HCT116 (cell line): ENCODE measurements around the gene TTC17. TPM values are rescaled to one million over a fixed set of nuclear protein-coding genes. Genes with fewer than 3 reads are reported as not detected.

Experiments used
- ATAC-seq: fragments of 200-7000 bp; cut with Tn5 transposase; 2 replicates; pipeline ENCODE4 v1.9.1; 2020; ENCODE audit warnings: mild to moderate bottlenecking, moderate library complexity
- BruUV-seq: library from RNA; stranded (reverse); fragments of 400-500 nt; replicated peaks from 2 replicates; lab custom pipeline; 2021; lab: Mats Ljungman, UMichigan
- CTCF ChIA-PET: fragments of 300-600 bp; sonication (Branson Sonifier 250); formaldehyde crosslinking; loops from one replicate; lab custom pipeline; 2021; ENCODE audit warnings: antibody characterized with exemption; lab: Charles Lee
- POLR2A ChIA-PET: fragments of 300-600, 350-600 bp; sonication (Branson Sonifier 250); formaldehyde crosslinking; loops from one replicate; lab custom pipeline; 2021; ENCODE audit warnings: antibody characterized with exemption; lab: Charles Lee
- RAD21 ChIA-PET, 2 experiments: fragments of 300-600 bp; sonication (Branson Sonifier 250); formaldehyde crosslinking; loops; one replicate each; lab custom pipeline; 2023; ENCODE audit warnings: low total read pairs in 2 of 2; ENCODE audit not compliant: uncharacterized antibody in 2 of 2, unreplicated experiment in 2 of 2, low non-redundant PET in 1 of 2; lab: Charles Lee
- DNase-seq: peaks from one replicate; pipeline ENCODE4 v3.0.0-alpha.2; 2010; ENCODE audit warnings: low read depth, low spot score
- H2AFZ ChIP-seq: fragments of 200-600 bp; shearing (Covaris generic), sonication (generic); 2 replicates; pipeline ENCODE4 v1.6.1; 2017; ENCODE audit warnings: low read depth, mixed run types, mixed read lengths, antibody characterized with exemption, low read length; ENCODE audit not compliant: poor library complexity, severe bottlenecking
- H3K27ac ChIP-seq: 2 replicates; pipeline ENCODE4 v1.5.1; 2012; ENCODE audit warnings: low read depth, low read length
- H3K27me3 ChIP-seq: fragments of 200-600 bp; sonication (generic); 2 replicates; pipeline ENCODE4 v1.6.1; 2016; ENCODE audit warnings: mixed run types, low read length, mixed read lengths; ENCODE audit not compliant: insufficient read depth
- H3K36me3 ChIP-seq, 2 experiments: fragments of 200-500 bp in 1 of 2; fragments of 200-600 bp in 1 of 2; sonication (Bioruptor generic) in 1 of 2; sonication (generic) in 1 of 2; 2 replicates each; pipeline versions ENCODE4 v1.5.1 to v1.6.1; 2014 to 2016; ENCODE audit warnings: low read length in 2 of 2, inconsistent platforms in 1 of 2, mixed read lengths in 1 of 2, mixed run types in 1 of 2; ENCODE audit not compliant: insufficient read depth in 2 of 2, control insufficient read depth in 1 of 2
- H3K4me1 ChIP-seq, 2 experiments: fragments of 200-600 bp in 1 of 2; sonication (generic) in 1 of 2; 2 replicates each; pipeline versions ENCODE4 v1.5.1 to v1.6.1; 2012 to 2017; ENCODE audit warnings: low read length in 2 of 2, inconsistent platforms in 1 of 2, mild to moderate bottlenecking in 1 of 2, mixed read lengths in 1 of 2, mixed run types in 1 of 2, moderate library complexity in 1 of 2; ENCODE audit not compliant: insufficient read depth in 2 of 2, control insufficient read depth in 1 of 2
- H3K4me2 ChIP-seq: fragments of 200-600 bp; sonication (generic); 2 replicates; pipeline ENCODE4 v1.6.1; 2017; ENCODE audit warnings: mixed run types, low read length, mixed read lengths
- H3K4me3 ChIP-seq, 2 experiments: fragments of 200-600 bp in 1 of 2; sonication (generic) in 1 of 2; replicated peaks in 1 of 2; 2 replicates each; pipeline ENCODE4 v1.5.1; 2011 to 2016; ENCODE audit warnings: low read length in 2 of 2, control low read depth in 1 of 2, low read depth in 1 of 2, mild to moderate bottlenecking in 1 of 2, mixed read lengths in 1 of 2, mixed run types in 1 of 2
- H3K79me2 ChIP-seq: fragments of 200-600 bp; sonication (generic); 2 replicates; pipeline ENCODE4 v1.6.1; 2017; ENCODE audit warnings: mild to moderate bottlenecking, mixed run types, low read length, moderate library complexity, mixed read lengths; ENCODE audit not compliant: insufficient read depth
- H3K9ac ChIP-seq: fragments of 200-600 bp; sonication (generic); 2 replicates; pipeline ENCODE4 v1.6.1; 2016; ENCODE audit warnings: low read length, mixed read lengths
- H3K9me2 ChIP-seq: fragments of 200-600 bp; sonication (generic), shearing (Covaris generic); 2 replicates; pipeline ENCODE4 v1.6.1; 2017; ENCODE audit warnings: mixed run types, mild to moderate bottlenecking, moderate library complexity; ENCODE audit not compliant: insufficient read depth
- H3K9me3 ChIP-seq, 2 experiments: fragments of 200-500 bp in 1 of 2; fragments of 200-600 bp in 1 of 2; sonication (Bioruptor generic) in 1 of 2; sonication (generic) in 1 of 2; 2 replicates each; pipeline ENCODE4 v1.6.1; 2014 to 2017; ENCODE audit warnings: low read length in 2 of 2, mixed read lengths in 2 of 2, inconsistent platforms in 1 of 2, low read depth in 1 of 2, mild to moderate bottlenecking in 1 of 2, mixed run types in 1 of 2, moderate library complexity in 1 of 2; ENCODE audit not compliant: control insufficient read depth in 1 of 2, insufficient read depth in 1 of 2
- H4K20me1 ChIP-seq: fragments of 200-600 bp; sonication (generic), shearing (Covaris generic); 2 replicates; pipeline ENCODE4 v1.6.1; 2017; ENCODE audit warnings: mixed run types, mild to moderate bottlenecking, moderate library complexity; ENCODE audit not compliant: insufficient read depth
- ATF3 ChIP-seq: IDR thresholded peaks from 2 replicates; pipeline ENCODE4 v1.6.1; 2012
- CBX3 ChIP-seq: IDR thresholded peaks from 2 replicates; pipeline ENCODE4 v1.6.1; 2012; ENCODE audit warnings: low read depth
- CEBPB ChIP-seq: IDR thresholded peaks from 2 replicates; pipeline ENCODE4 v1.6.1; 2012; ENCODE audit warnings: low read depth
- EZH2 ChIP-seq: fragments of 200-600 bp; sonication (generic); IDR thresholded peaks from 2 replicates; pipeline ENCODE4 v1.6.1; 2017; ENCODE audit warnings: antibody characterized with exemption, mixed run types
- EZH2phosphoT487 ChIP-seq: fragments of 200-600 bp; IDR thresholded peaks from 2 replicates; pipeline ENCODE4 v1.6.1; 2018; ENCODE audit warnings: antibody characterized with exemption, borderline replicate concordance
- RAD21 ChIP-seq: IDR thresholded peaks from 2 replicates; pipeline ENCODE4 v1.6.1; 2012; ENCODE audit warnings: low read depth, mild to moderate bottlenecking
- SRF ChIP-seq: IDR thresholded peaks from 2 replicates; pipeline ENCODE4 v1.6.1; 2012; ENCODE audit warnings: low read depth
- ZBTB33 ChIP-seq: IDR thresholded peaks from 2 replicates; pipeline ENCODE4 v1.6.1; 2011; ENCODE audit warnings: mild to moderate bottlenecking, low read length, moderate library complexity; ENCODE audit not compliant: insufficient replicate concordance; ENCODE audit errors: extremely low read depth
- ZNF274 ChIP-seq: fragments of 200-500 bp; sonication (Bioruptor generic); IDR thresholded peaks from 2 replicates; pipeline ENCODE4 v1.6.1; 2014; ENCODE audit warnings: mild to moderate bottlenecking, low read depth, low read length, inconsistent platforms
- intact Hi-C: fragments of 100-400 bp; cut with micrococcal nuclease; formaldehyde crosslinking; loops from 2 replicates; pipeline ENCODE4 v1.10.0; 2022
- total RNA-seq: library from RNA; stranded (reverse); gene quantifications from one replicate; pipeline ENCODE4 v1.2.1, GENCODE V29; 2021; ENCODE audit not compliant: unreplicated experiment

Gene TTC17
- total RNA-seq, 1 experiment from 2014 or later = 51.6 TPM

- ATAC-seq (no peak), DNase-seq (no peak)
- Histone ChIP-seq H3K36me3 (peaks cover 11 to 17% of the 10 kb centered on the region in 2 experiments; a peak in 3 of 4 replicates), H3K4me2 (no peak overlapping the region), H4K20me1 (peaks cover 10% of the 10 kb centered on the region; the same call in 1 of the 2 replicates), H2AFZ (no peak overlapping the region), H3K4me1 (peaks cover 10 to 15% of the 10 kb centered on the region in 2 experiments), H3K79me2 (peaks cover 86% of the 10 kb centered on the region), H3K27me3 (no peaks in the 10 kb centered on the region), H3K9me3 (no peaks in the 10 kb centered on the region), H3K9ac (no peak overlapping the region), H3K27ac (no peak overlapping the region), H3K9me2 (no peaks in the 10 kb centered on the region), H3K4me3 (no peak overlapping the region)
- POLR2A ChIA-PET = no interaction called here
- intact Hi-C loops = loop anchor here (10.0 kb wide), 1 partner anchor 109 kb away; no protein-coding TSS in a partner anchor
- CTCF ChIA-PET = no interaction called here
- no TSS peak for BruUV-seq
- RAD21 ChIA-PET = no interaction called here
- no peak for TF ChIP-seq ATF3
- no peak for TF ChIP-seq SRF
- TF ChIP-seq ZBTB33 = no peak
- no peak for TF ChIP-seq CEBPB
- no peak for TF ChIP-seq EZH2phosphoT487
- TF ChIP-seq EZH2 = no peak
- TF ChIP-seq RAD21 = no peak
These were observed 42.8 kb upstream of the TTC17 start for GRCh38 chr11:43315966-43316365.

GRCh38 chr11:43316451-43316850 is 42.3 kb upstream of the TTC17 start:
- no peak for DNase-seq
- peaks cover 10 to 12% of the 10 kb centered on the region in 2 experiments for H3K4me1 ChIP-seq
- peaks cover 91% of the 10 kb centered on the region for H3K79me2 ChIP-seq
- H3K27me3 ChIP-seq = no peaks in the 10 kb centered on the region
- ATAC-seq = no peak
- ChIA-PET CTCF (no interaction called here), RAD21 (no interaction called here), POLR2A (no interaction called here)
- H3K9me2 ChIP-seq = no peaks in the 10 kb centered on the region
- H3K4me3 ChIP-seq = no peak overlapping the region
- H4K20me1 ChIP-seq = peaks cover 10% of the 10 kb centered on the region; the same call in 1 of the 2 replicates
- no peak overlapping the region for H3K27ac ChIP-seq
- intact Hi-C loops = loop anchor here (10.0 kb wide), 1 partner anchor 108 kb away; no protein-coding TSS in a partner anchor
- no peak overlapping the region for H2AFZ ChIP-seq
- peaks cover 15 to 21% of the 10 kb centered on the region in 2 experiments; a peak in 3 of 4 replicates for H3K36me3 ChIP-seq
- no peak for TF ChIP-seq ZNF274
- no peak for TF ChIP-seq CBX3
- BruUV-seq = no TSS peak
- no peak overlapping the region for H3K9ac ChIP-seq
- H3K4me2 ChIP-seq = no peak overlapping the region
- no peaks in the 10 kb centered on the region for H3K9me3 ChIP-seq
